Liver (tissue), 3 donors: ENCODE data around the gene DYRK1A.

Experiments
- EGR1 ChIP-seq, 2 donors: IDR thresholded peaks; 2 replicates each; pipeline ENCODE4 v1.6.1; 2016 to 2018; ENCODE audit warnings: antibody characterized with exemption in 2 of 2, low read depth in 2 of 2
- FOXA1 ChIP-seq: IDR thresholded peaks from 2 replicates; pipeline ENCODE4 v1.6.1; 2016; ENCODE audit warnings: antibody characterized with exemption
- GABPA ChIP-seq, 2 donors: IDR thresholded peaks in 1 of 2; conservative IDR thresholded peaks in 1 of 2; 2 replicates each; pipeline ENCODE4 v1.6.1; 2016; ENCODE audit warnings: antibody characterized with exemption in 2 of 2, mild to moderate bottlenecking in 1 of 2, moderate library complexity in 1 of 2
- HNF4A ChIP-seq, 2 donors: conservative IDR thresholded peaks; 2 replicates each; pipeline ENCODE4 v1.6.1; 2016; ENCODE audit warnings: antibody characterized with exemption in 2 of 2, mild to moderate bottlenecking in 2 of 2
- NR2F2 ChIP-seq: IDR thresholded peaks from 2 replicates; pipeline ENCODE4 v1.6.1; 2016; ENCODE audit warnings: antibody characterized with exemption
- RAD21 ChIP-seq, 2 donors: IDR thresholded peaks; 2 replicates each; pipeline ENCODE4 v1.6.1; 2016; ENCODE audit warnings: antibody characterized with exemption in 2 of 2, mild to moderate bottlenecking in 2 of 2
- TAF1 ChIP-seq: conservative IDR thresholded peaks from 2 replicates; pipeline ENCODE4 v1.6.1; 2016; ENCODE audit warnings: antibody characterized with exemption, mild to moderate bottlenecking
- YY1 ChIP-seq: IDR thresholded peaks from 2 replicates; pipeline ENCODE4 v1.6.1; 2016; ENCODE audit warnings: antibody characterized with exemption, mild to moderate bottlenecking
- TF ChIP-seq, protein P1 (sequence below): fragments of 150-350 bp; IDR thresholded peaks from 2 replicates; pipeline ENCODE4 v1.5.1; 2017; ENCODE audit warnings: improper control_type of control experiment, low read depth, low read length; ENCODE audit not compliant: missing input control
- TF ChIP-seq, protein P2 (sequence below): IDR thresholded peaks from 2 replicates; pipeline ENCODE4 v1.6.1; 2016; ENCODE audit warnings: antibody characterized with exemption, mild to moderate bottlenecking
- TF ChIP-seq, protein P3 (sequence below): IDR thresholded peaks from 2 replicates; pipeline ENCODE4 v1.6.1; 2016; ENCODE audit warnings: antibody characterized with exemption
- TF ChIP-seq, protein P4 (sequence below): IDR thresholded peaks from 2 replicates; pipeline ENCODE4 v1.6.1; 2016; ENCODE audit warnings: antibody characterized with exemption
- TF ChIP-seq, protein P5 (sequence below): IDR thresholded peaks from 2 replicates; pipeline ENCODE4 v1.6.1; 2016; ENCODE audit warnings: antibody characterized with exemption
- donor health status: healthy.
- donor health status: healthy.

DNA sequence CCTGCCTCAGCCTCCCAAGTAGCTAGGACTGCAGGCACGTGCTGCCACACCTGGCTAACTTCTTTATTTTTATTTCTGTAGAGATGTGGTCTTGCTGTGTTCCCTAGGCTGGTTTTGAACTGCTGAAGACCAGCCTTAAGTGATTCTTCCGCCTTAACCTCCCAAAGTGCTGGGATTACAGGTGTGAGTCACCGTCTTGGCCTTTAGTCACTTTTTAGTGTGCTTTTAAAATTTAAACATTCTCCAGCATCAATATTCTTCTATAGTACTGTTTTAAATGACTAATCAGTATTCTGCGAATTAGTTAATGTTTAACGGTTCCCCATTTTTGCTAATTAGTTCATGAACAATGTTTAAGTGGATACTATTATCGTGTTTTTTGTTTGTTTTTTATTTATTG, 60.6 kb downstream of the DYRK1A start:
- TF ChIP-seq, protein P1, sequence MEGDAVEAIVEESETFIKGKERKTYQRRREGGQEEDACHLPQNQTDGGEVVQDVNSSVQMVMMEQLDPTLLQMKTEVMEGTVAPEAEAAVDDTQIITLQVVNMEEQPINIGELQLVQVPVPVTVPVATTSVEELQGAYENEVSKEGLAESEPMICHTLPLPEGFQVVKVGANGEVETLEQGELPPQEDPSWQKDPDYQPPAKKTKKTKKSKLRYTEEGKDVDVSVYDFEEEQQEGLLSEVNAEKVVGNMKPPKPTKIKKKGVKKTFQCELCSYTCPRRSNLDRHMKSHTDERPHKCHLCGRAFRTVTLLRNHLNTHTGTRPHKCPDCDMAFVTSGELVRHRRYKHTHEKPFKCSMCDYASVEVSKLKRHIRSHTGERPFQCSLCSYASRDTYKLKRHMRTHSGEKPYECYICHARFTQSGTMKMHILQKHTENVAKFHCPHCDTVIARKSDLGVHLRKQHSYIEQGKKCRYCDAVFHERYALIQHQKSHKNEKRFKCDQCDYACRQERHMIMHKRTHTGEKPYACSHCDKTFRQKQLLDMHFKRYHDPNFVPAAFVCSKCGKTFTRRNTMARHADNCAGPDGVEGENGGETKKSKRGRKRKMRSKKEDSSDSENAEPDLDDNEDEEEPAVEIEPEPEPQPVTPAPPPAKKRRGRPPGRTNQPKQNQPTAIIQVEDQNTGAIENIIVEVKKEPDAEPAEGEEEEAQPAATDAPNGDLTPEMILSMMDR, result no peak
- no peak for TF ChIP-seq FOXA1
- no peak for TF ChIP-seq TAF1
- TF ChIP-seq, protein P2, sequence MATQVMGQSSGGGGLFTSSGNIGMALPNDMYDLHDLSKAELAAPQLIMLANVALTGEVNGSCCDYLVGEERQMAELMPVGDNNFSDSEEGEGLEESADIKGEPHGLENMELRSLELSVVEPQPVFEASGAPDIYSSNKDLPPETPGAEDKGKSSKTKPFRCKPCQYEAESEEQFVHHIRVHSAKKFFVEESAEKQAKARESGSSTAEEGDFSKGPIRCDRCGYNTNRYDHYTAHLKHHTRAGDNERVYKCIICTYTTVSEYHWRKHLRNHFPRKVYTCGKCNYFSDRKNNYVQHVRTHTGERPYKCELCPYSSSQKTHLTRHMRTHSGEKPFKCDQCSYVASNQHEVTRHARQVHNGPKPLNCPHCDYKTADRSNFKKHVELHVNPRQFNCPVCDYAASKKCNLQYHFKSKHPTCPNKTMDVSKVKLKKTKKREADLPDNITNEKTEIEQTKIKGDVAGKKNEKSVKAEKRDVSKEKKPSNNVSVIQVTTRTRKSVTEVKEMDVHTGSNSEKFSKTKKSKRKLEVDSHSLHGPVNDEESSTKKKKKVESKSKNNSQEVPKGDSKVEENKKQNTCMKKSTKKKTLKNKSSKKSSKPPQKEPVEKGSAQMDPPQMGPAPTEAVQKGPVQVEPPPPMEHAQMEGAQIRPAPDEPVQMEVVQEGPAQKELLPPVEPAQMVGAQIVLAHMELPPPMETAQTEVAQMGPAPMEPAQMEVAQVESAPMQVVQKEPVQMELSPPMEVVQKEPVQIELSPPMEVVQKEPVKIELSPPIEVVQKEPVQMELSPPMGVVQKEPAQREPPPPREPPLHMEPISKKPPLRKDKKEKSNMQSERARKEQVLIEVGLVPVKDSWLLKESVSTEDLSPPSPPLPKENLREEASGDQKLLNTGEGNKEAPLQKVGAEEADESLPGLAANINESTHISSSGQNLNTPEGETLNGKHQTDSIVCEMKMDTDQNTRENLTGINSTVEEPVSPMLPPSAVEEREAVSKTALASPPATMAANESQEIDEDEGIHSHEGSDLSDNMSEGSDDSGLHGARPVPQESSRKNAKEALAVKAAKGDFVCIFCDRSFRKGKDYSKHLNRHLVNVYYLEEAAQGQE, result no peak
- no peak for TF ChIP-seq GABPA (IDR thresholded peaks at IDR 0.05 in 1 of 2, conservative IDR thresholded peaks at IDR 0.05 in 1 of 2)
- TF ChIP-seq HNF4A (conservative IDR thresholded peaks at IDR 0.05), result no peak
- no peak for TF ChIP-seq RAD21 (IDR thresholded peaks at IDR 0.05)
- TF ChIP-seq, protein P3, sequence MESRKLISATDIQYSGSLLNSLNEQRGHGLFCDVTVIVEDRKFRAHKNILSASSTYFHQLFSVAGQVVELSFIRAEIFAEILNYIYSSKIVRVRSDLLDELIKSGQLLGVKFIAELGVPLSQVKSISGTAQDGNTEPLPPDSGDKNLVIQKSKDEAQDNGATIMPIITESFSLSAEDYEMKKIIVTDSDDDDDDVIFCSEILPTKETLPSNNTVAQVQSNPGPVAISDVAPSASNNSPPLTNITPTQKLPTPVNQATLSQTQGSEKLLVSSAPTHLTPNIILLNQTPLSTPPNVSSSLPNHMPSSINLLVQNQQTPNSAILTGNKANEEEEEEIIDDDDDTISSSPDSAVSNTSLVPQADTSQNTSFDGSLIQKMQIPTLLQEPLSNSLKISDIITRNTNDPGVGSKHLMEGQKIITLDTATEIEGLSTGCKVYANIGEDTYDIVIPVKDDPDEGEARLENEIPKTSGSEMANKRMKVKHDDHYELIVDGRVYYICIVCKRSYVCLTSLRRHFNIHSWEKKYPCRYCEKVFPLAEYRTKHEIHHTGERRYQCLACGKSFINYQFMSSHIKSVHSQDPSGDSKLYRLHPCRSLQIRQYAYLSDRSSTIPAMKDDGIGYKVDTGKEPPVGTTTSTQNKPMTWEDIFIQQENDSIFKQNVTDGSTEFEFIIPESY, result no peak
- TF ChIP-seq, protein P4, sequence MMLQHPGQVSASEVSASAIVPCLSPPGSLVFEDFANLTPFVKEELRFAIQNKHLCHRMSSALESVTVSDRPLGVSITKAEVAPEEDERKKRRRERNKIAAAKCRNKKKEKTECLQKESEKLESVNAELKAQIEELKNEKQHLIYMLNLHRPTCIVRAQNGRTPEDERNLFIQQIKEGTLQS, result no peak
- TF ChIP-seq, protein P5, sequence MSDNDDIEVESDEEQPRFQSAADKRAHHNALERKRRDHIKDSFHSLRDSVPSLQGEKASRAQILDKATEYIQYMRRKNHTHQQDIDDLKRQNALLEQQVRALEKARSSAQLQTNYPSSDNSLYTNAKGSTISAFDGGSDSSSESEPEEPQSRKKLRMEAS, result no peak
- no peak for TF ChIP-seq NR2F2
- no peak for TF ChIP-seq EGR1 (IDR thresholded peaks at IDR 0.05; ENCODE audit: low read depth in 2 of 2)
- TF ChIP-seq YY1, result no peak
